HUES64 (cell line): ENCODE measurements around the gene EXOG.

ENCODE experiments used
- H3K27ac ChIP-seq: 2 replicates; pipeline ENCODE4 v1.7.0; 2013; ENCODE audit warnings: low read depth, low read length, inconsistent platforms
- H3K27me3 ChIP-seq: 2 replicates; pipeline ENCODE4 v1.6.1; 2013; ENCODE audit warnings: mild to moderate bottlenecking, low read length; ENCODE audit not compliant: insufficient read depth
- H3K36me3 ChIP-seq: 2 replicates; pipeline ENCODE4 v1.6.1; 2013; ENCODE audit warnings: mild to moderate bottlenecking, low read length; ENCODE audit not compliant: insufficient read depth
- H3K4me1 ChIP-seq: 2 replicates; pipeline ENCODE4 v1.6.1; 2013; ENCODE audit warnings: mild to moderate bottlenecking, low read length, moderate library complexity; ENCODE audit not compliant: insufficient read depth
- H3K4me3 ChIP-seq: 2 replicates; pipeline ENCODE4 v1.5.1; 2013; ENCODE audit warnings: mild to moderate bottlenecking, low read length, moderate library complexity
- H3K9ac ChIP-seq: 2 replicates; pipeline ENCODE4 v1.6.1; 2013; ENCODE audit warnings: mild to moderate bottlenecking, low read depth, low read length
- H3K9me3 ChIP-seq: 2 replicates; pipeline ENCODE4 v1.6.1; 2013; ENCODE audit warnings: low read depth, low read length; ENCODE audit not compliant: insufficient read depth
- whole genome bisulfite sequencing: fragments of 150-250, 120-280 bp; methylation state at CpG from one replicate; pipeline ENCODE4 v1.1.7; 2013; ENCODE audit warnings: missing lambda C conversion rate; 5-methylcytosine and 5-hydroxymethylcytosine counted together

Gene EXOG

DNA sequence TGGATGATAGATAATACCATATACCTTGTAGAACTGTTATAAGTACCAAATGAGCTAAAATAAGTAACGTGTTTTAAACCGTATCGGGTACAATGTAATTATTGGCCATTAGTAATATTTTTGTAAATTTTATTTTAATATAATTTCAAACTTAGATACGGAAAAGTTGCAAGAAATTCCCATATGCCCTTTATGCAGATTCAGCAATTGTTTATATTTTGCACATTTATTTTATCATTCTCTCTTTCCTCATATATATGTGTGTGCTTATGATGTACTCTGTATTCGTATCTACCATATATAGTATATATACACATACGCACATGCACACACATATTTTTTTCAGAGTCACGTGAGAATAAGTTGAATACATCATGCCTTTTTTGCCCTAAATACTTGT lies 38.5 kb downstream of the EXOG start:
- H3K9ac ChIP-seq, result no peak overlapping the region
- no CpG with 5 or more reads among the region's 7 CpGs for WGBS
- H3K4me3 ChIP-seq, result no peak overlapping the region
- peaks cover 16% of the 10 kb centered on the region for H3K4me1 ChIP-seq
- no peaks in the 10 kb centered on the region for H3K36me3 ChIP-seq
- no peak overlapping the region for H3K27ac ChIP-seq
- no peaks in the 10 kb centered on the region for H3K9me3 ChIP-seq
- H3K27me3 ChIP-seq, result no peaks in the 10 kb centered on the region

DNA sequence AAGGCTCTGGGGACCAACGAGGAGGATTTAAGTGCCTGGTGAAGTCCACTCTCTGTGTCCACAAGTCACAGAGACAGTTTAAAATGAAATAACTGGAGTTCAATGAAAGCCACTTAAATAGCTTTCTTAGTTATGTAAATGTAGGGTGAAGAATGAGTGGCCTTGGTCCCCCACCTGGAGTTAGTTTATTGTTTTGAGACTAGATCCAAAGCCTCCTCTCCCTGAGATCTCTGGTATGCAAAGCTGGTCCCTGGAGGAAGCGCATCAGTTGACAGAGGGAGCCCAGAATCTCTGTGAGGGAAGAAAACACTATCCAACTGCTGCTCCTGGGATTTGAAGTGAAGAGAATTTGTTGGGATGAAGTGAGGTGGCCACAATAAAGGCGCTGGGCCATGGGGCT lies 40.5 kb downstream of the EXOG start:
- H3K27ac ChIP-seq, result peak overlapping the region; percentile 70; the same call in 1 of the 2 replicates
- WGBS, result 62% methylated on average over 3 of the region's 3 CpGs
- H3K4me3 ChIP-seq, result no peak overlapping the region
- no peaks in the 10 kb centered on the region for H3K36me3 ChIP-seq
- H3K9ac ChIP-seq, result no peak overlapping the region
- peaks cover 16% of the 10 kb centered on the region for H3K4me1 ChIP-seq
- H3K9me3 ChIP-seq, result no peaks in the 10 kb centered on the region
- no peaks in the 10 kb centered on the region for H3K27me3 ChIP-seq

DNA sequence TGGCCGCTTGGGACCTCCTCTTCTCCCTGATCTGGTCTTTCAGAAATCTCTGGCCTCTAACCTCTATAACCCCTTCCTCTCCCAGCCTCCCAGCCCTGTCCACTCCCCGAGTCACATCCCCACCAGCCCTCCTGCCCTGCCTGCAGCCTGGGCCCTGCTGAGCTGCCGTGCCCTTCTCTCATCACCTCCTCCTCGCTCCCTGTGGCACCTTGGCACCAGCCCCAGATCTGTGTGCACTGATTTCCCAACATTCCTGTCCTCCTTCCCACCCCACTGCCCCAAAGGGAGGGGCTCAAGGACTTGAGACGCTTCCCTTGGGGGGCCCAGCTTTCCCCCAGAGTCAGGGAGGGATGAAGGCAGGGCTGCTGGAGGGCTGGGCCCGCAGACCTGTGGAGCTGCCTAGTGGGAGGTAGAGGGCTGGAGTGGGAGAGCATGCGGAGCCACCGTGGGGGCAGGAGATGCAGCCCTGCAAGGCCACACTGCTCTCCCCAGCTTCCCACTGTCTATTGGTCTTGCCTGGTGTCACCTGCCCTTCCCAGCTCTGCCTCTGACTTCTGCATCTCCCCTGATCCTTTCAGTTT lies 42.7 kb downstream of the EXOG start:
- peaks cover 10% of the 10 kb centered on the region; the same call in 1 of the 2 replicates for H3K4me1 ChIP-seq
- no peak overlapping the region for H3K9ac ChIP-seq
- WGBS, result 93% methylated on average over 8 of the region's 8 CpGs
- no peak overlapping the region for H3K27ac ChIP-seq
- H3K4me3 ChIP-seq, result no peak overlapping the region
- H3K36me3 ChIP-seq, result no peaks in the 10 kb centered on the region
- no peaks in the 10 kb centered on the region for H3K9me3 ChIP-seq
- H3K27me3 ChIP-seq, result no peaks in the 10 kb centered on the region

DNA sequence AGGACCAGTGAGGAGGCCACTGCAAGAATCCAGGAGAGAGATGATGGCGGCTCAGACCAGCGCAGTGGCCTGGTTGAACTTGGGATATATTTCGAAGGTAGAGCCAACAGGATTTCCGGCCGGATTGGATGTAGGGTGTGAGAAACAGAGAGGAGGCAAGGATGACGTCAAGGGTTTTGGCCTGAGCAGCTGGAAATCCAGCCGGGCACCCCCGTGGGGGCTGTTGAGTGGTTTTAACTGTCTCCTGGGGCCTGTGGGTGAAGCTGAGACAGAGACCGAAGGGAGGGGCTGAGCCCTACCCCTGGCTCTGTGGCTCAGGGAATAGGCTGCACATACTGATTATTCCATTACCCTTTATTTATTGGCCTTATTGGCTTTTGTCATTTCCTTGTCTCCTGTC lies 45.7 kb downstream of the EXOG start:
- H3K4me3 ChIP-seq, result no peak overlapping the region
- H3K36me3 ChIP-seq, result no peaks in the 10 kb centered on the region
- 92% methylated on average over 9 of the region's 9 CpGs for WGBS
- no peak overlapping the region for H3K9ac ChIP-seq
- H3K27ac ChIP-seq, result no peak overlapping the region
- peaks cover 3% of the 10 kb centered on the region; the same call in 1 of the 2 replicates for H3K4me1 ChIP-seq
- H3K27me3 ChIP-seq, result no peaks in the 10 kb centered on the region
- H3K9me3 ChIP-seq, result no peaks in the 10 kb centered on the region

DNA sequence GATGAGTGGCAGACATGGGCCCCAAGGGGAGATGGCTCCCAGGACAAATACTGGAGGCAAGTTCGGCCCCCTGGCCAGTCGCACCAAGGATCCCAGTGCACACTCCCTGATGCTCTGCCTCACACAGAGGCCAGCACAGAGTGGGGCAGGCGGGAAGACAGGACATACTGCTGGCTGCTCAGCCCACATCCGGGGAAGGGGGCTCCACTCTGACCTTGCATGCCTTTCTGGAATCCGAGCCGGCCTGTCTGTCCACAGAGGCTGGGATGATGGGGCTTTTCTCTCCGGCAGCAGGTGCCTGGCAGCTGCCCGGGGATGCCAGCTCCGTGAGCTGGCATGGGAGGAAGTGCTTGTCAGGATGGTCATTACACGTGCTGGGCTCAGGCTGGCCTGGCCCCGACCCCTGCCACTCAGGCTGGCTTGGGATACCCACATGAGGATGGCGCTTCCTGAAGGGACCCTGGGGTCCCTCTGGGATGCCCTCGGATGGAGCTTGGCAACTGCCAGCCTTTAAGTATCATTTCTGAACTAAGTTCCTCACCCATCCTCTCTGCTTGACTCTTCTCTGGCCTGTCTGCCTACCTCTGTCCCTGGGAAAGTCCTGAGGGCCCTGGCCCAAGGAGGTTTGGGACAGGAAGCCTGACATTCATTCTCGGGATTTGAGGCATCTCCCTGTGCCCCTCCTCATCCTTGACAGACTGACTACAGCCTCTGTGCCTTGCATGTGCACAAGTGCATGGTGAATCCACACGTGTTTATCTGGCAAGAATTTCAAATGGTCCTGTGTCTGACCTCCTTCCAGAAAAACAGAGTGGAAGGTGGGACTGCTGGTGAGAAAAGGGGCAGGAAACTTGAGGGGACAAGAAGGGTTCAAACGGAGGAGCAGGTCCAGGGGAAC lies 46.5 kb downstream of the EXOG start:
- Histone ChIP-seq H3K27ac (no peak overlapping the region), H3K4me1 (no peaks in the 10 kb centered on the region), H3K27me3 (no peaks in the 10 kb centered on the region), H3K9ac (no peak overlapping the region), H3K9me3 (no peaks in the 10 kb centered on the region), H3K4me3 (no peak overlapping the region), H3K36me3 (no peaks in the 10 kb centered on the region)
- WGBS, result 89% methylated on average over 16 of the region's 16 CpGs

DNA sequence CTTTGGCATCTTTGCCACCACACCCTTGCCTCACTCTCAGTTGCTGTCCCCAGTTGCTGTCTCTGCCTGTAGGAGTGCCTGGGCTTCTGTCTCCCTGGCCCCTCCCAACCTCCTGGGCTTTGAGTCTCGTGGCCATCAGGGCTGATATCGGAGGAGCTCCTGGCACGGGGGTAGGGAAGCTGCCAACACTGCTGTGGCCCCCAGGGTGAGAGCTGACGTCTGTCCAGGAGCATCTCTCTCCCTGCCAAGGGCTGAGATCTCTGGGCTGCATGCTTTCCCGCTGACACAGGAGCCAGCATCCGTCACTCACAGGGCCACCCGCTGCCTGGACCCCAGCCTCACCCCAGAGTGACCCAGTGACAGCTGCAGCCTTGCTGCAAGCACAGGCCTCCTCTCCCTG lies 47.4 kb downstream of the EXOG start:
- Histone ChIP-seq H3K9ac (no peak overlapping the region), H3K36me3 (no peaks in the 10 kb centered on the region), H3K27ac (no peak overlapping the region), H3K4me1 (0 out of 2 replicates have a peak, but pooled peaks cover 4% of the 10 kb centered on the region), H3K27me3 (no peaks in the 10 kb centered on the region), H3K9me3 (no peaks in the 10 kb centered on the region), H3K4me3 (no peak overlapping the region)
- WGBS, result 85% methylated on average over 7 of the region's 7 CpGs

DNA sequence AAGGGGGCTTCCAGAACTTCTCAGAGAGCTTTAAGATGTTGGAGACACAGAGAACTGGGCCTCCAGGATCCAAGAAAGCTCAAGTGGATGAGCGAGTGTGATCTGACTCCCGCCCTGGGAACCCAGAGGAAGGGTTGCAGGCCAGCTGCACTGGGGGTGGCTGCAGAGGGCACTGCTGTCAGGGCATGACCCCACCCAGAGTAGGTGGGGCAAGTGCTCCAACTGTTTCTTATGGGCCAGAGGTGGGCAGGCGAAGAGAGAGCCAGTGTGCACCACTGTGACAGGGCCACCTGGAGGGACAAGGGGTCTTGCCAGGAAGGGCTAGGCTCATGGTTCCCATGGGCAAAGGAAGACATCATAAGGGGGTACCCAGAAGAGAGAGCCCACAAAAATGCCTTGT lies 48.8 kb downstream of the EXOG start:
- 90% methylated on average over 3 of the region's 3 CpGs for WGBS
- H3K4me1 ChIP-seq, result 0 out of 2 replicates have a peak, but pooled peaks cover 4% of the 10 kb centered on the region
- no peaks in the 10 kb centered on the region for H3K27me3 ChIP-seq

DNA sequence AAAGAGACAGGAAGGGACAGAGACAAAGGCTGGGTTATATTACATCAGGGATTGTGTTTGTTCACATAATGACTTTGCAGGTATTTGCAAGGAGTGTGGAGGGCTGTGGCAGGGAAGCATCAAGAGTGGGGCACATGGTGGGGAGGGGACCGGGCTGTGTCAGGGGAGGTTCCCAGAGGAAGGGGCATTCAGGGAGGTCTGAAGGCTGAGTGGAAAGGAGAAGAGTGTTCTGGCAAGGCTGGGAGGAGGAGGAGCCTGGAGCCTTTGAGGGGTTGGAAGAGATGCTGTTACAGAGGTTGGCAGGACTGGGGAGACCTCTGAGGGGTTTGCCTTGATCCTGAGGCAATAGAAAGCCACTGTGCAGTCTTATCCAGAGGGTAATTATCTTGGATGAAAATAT lies 49.4 kb downstream of the EXOG start:
- H3K9me3 ChIP-seq, result no peaks in the 10 kb centered on the region
- H3K27ac ChIP-seq, result no peak overlapping the region
- H3K27me3 ChIP-seq, result no peaks in the 10 kb centered on the region
- H3K4me1 ChIP-seq, result 0 out of 2 replicates have a peak, but pooled peaks cover 4% of the 10 kb centered on the region
- 92% methylated on average over 1 of the region's 1 CpG for WGBS
- no peak overlapping the region for H3K9ac ChIP-seq
- H3K36me3 ChIP-seq, result no peaks in the 10 kb centered on the region
- H3K4me3 ChIP-seq, result no peak overlapping the region

More for the DNA sequence above, 48.8 kb downstream of the EXOG start:
- Histone ChIP-seq H3K36me3 (no peaks in the 10 kb centered on the region), H3K4me3 (no peak overlapping the region), H3K9me3 (no peaks in the 10 kb centered on the region), H3K27ac (no peak overlapping the region), H3K9ac (no peak overlapping the region)

DNA sequence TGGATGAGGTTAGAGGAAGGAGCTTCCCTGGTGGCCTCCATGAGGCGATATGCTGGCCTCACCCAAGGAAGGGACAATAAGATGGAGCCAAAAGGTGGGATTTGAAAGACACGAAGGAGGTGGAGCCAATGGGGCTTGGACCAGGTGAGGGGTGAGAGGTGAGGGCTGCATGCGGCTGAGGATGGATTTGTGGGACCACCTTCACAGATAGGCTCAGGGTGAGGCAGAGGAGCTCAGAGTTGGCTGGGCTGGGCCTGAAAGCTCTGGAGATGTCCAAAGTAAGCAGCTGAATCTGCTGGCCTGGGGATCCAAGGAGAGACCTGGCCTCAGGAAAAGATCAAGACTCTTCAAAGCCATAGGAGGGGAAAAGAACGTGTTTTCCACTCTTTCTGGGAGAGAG lies 49.8 kb downstream of the EXOG start:
- H3K9me3 ChIP-seq, result no peaks in the 10 kb centered on the region
- H3K9ac ChIP-seq, result no peak overlapping the region
- H3K4me3 ChIP-seq, result no peak overlapping the region
- 0 out of 2 replicates have a peak, but pooled peaks cover 4% of the 10 kb centered on the region for H3K4me1 ChIP-seq
- H3K27ac ChIP-seq, result no peak overlapping the region
- H3K36me3 ChIP-seq, result no peaks in the 10 kb centered on the region
- WGBS, result 96% methylated on average over 4 of the region's 4 CpGs
- no peaks in the 10 kb centered on the region for H3K27me3 ChIP-seq

DNA sequence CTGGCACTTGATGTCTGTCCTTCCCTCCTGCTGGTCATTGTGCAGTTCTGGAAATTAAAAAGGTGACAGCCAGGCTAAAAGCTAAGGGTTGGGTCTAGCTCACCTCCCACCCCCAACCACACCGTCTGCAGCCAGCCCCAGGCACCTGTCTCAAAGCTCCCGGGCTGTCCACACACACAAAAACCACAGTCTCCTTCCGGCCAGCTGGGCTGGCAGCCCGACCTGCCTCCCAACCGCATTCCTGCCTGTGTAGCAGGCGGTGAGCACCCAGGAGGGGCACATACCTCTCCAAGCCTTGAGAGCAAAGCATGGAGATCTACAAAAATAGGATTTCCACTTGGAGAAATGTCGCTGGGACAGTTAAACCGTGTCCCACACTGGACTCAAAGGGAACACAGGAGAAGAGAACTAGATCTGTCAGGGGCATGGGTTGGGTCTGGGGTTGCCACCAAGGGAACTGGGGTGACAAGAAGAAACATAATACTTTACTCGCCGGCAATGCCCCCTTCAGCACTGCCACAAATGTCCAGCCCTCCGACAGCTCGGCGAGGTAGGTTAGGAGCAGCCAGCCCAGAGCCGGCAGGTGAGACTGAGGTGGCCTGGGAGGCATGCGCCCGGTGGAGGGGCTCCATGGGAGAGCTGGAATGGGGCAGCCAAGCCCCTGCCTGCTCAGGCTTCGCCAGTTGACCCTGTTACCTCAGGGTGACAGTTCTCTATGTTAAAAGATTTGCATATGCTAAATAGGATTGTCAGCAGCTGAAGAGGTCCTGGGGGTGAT lies 52.2 kb downstream of the EXOG start:
- H3K9ac ChIP-seq, result no peak overlapping the region
- H3K9me3 ChIP-seq, result no peaks in the 10 kb centered on the region
- H3K4me1 ChIP-seq, result 0 out of 2 replicates have a peak, but pooled peaks cover 4% of the 10 kb centered on the region
- H3K4me3 ChIP-seq, result no peak overlapping the region
- H3K27me3 ChIP-seq, result no peaks in the 10 kb centered on the region
- H3K36me3 ChIP-seq, result no peaks in the 10 kb centered on the region
- 75% methylated on average over 17 of the region's 17 CpGs for WGBS
- no peak overlapping the region for H3K27ac ChIP-seq

DNA sequence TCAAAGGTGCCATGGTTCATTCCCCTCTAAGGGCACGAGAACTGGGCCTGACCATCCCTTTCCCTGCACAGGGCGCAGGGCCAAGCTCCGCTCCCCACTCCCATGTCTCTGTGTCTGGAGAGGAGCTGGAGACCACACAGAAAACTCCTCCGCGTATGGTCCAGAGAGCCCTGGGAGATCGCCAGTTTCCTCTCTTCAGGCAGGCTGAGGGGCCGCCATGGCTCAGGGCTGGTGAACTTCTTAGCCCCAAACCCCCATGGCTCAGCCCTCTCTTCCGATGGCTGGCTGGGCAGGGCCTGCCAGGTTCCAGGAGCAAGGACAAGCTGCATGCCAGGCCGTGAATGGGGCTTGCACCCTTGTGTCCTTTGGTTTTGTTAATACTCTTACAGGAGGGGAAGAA lies 52.9 kb downstream of the EXOG start:
- Histone ChIP-seq H3K36me3 (no peaks in the 10 kb centered on the region), H3K27ac (no peak overlapping the region), H3K9me3 (no peaks in the 10 kb centered on the region), H3K9ac (no peak overlapping the region), H3K4me1 (0 out of 2 replicates have a peak, but pooled peaks cover 4% of the 10 kb centered on the region), H3K27me3 (no peaks in the 10 kb centered on the region), H3K4me3 (no peak overlapping the region)
- WGBS, result 93% methylated on average over 9 of the region's 9 CpGs
